Immature natural killer cell (primary cell): ENCODE data around the gene NFKBIZ. TPM values are rescaled to one million over a fixed set of nuclear protein-coding genes. Genes with fewer than 3 reads are reported as not detected.

Experiments
- DNase-seq, 3 donors: peaks; one replicate each; pipeline ENCODE4 v3.0.0; 2022; ENCODE audit warnings: mixed read lengths in 1 of 3
- H3K27ac Mint-ChIP-seq, 6 donors: one replicate each; pipeline ENCODE4 v1.8.0; 2020; ENCODE audit warnings: mixed read lengths in 6 of 6, mild to moderate bottlenecking in 5 of 6, inconsistent platforms in 4 of 6, moderate library complexity in 3 of 6
- H3K27me3 Mint-ChIP-seq, 3 donors: one replicate each; pipeline ENCODE4 v1.8.0; 2020 to 2021; ENCODE audit warnings: low read depth in 3 of 3, mild to moderate bottlenecking in 3 of 3, mixed read lengths in 3 of 3, moderate library complexity in 3 of 3, inconsistent platforms in 1 of 3
- H3K36me3 Mint-ChIP-seq, 3 donors: one replicate each; pipeline ENCODE4 v1.8.0; 2020; ENCODE audit warnings: mixed read lengths in 3 of 3, inconsistent platforms in 2 of 3, mild to moderate bottlenecking in 2 of 3
- H3K4me1 Mint-ChIP-seq, 2 donors: one replicate each; pipeline ENCODE4 v1.8.0; 2020; ENCODE audit warnings: inconsistent platforms in 2 of 2, mild to moderate bottlenecking in 2 of 2, mixed read lengths in 2 of 2, moderate library complexity in 1 of 2
- H3K4me3 Mint-ChIP-seq, 5 donors: one replicate each; pipeline ENCODE4 v1.8.0; 2020; ENCODE audit warnings: mild to moderate bottlenecking in 5 of 5, mixed read lengths in 5 of 5, inconsistent platforms in 3 of 5, moderate library complexity in 3 of 5
- H3K9me3 Mint-ChIP-seq, 6 donors: one replicate each; pipeline ENCODE4 v1.8.0; 2020; ENCODE audit warnings: mild to moderate bottlenecking in 6 of 6, mixed read lengths in 6 of 6, inconsistent platforms in 4 of 6, moderate library complexity in 3 of 6
- polyA plus RNA-seq, 3 donors: library from polyadenylated mRNA; unstranded; fragments of 300-500 nt; fragmentation: Illumina TruSeq; gene quantifications; one replicate each; pipeline ENCODE4 v1.2.3, GENCODE V29; 2021

Gene NFKBIZ
- polyA plus RNA-seq, 3 donors from 2014 or later: 10.5 to 12.1 (median 10.6) TPM

DNA sequence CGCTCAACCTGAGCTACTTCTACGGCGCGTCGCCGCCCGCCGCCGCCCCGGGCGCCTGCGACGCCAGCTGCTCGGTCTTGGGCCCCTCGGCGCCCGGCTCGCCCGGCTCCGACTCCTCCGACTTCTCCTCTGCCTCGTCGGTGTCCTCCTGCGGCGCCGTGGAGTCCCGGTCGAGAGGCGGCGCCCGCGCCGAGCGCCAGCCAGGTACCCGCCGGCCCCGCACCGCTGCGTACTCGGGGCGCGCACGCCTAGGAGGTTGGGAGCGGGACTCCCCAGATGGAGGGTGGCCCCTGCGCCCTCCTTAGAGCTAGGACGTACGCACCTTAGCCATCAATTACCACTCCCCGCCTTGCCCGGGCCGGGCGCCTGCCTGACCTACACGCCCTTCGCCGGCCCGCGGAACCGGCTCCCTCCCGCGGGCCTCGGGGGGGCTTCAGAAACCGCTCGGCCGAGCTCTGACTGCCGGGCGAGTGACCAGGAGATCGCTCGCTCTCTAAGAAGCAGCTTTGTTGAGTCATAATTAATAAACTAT, 466 bp downstream of the NFKBIZ start:
- peaks cover 6 to 17% (median 7%) of the 10 kb centered on the region in 3 donors for H3K27me3 Mint-ChIP-seq
- peaks cover 29 to 38% of the 10 kb centered on the region in 2 donors for H3K4me1 Mint-ChIP-seq
- peak in 2 of 3 donors; percentile 48 to 56 for DNase-seq
- peak overlapping the region; percentile 95 to 99 (median 96) for H3K27ac Mint-ChIP-seq
- peak overlapping the region; percentile 95 to 100 (median 98) for H3K4me3 Mint-ChIP-seq
- no peaks in the 10 kb centered on the region for H3K9me3 Mint-ChIP-seq
- peaks cover 21 to 25% (median 24%) of the 10 kb centered on the region in 3 donors for H3K36me3 Mint-ChIP-seq

GRCh38 chr3:101850246-101851051, 1.1 kb downstream of the NFKBIZ start:
- peaks cover 6 to 19% (median 7%) of the 10 kb centered on the region in 3 donors for H3K27me3 Mint-ChIP-seq
- peak; percentile 69 to 76 (median 71) for DNase-seq
- H3K4me1 Mint-ChIP-seq: peaks cover 29 to 38% of the 10 kb centered on the region in 2 donors
- H3K9me3 Mint-ChIP-seq: no peaks in the 10 kb centered on the region
- H3K36me3 Mint-ChIP-seq: peaks cover 26 to 31% (median 31%) of the 10 kb centered on the region in 3 donors
- H3K27ac Mint-ChIP-seq: peak overlapping the region; percentile 95 to 99 (median 96)
- peak overlapping the region; percentile 95 to 100 (median 98) for H3K4me3 Mint-ChIP-seq

DNA sequence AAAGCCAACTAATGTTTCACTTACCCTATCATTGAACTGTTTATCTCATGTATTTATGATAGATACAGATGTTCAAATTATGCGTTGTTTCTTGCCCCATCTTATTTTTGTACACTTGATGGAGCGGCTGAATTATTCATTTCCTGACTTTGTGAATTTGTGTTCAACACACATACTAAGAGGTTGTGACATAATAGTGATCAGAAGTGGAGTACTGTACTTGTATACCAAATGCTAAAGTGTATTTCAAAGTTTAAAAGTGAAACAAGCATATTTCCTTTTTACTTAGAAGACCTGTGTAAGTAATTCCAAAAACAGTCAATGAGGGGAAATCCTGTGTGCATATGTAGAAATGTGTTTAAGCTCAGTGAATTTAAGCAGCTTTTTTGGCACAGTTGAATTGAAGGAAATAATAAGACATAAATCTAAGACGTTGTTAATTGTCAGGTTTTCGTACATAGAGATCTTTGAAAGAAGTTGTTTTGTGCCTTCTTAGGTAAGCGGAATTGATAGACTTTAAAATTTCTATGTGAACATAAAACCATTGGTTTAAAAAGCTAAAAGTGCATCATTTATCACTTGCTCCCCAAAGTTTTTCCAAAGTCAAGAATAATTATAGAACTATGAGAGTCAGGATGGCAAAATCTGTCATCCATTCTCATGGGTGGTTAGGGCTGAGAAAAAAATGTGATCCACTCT, 1.9 kb downstream of the NFKBIZ start:
- no peaks in the 10 kb centered on the region for H3K9me3 Mint-ChIP-seq
- H3K4me3 Mint-ChIP-seq: peak overlapping the region; percentile 95 to 100 (median 98)
- H3K27ac Mint-ChIP-seq: peak overlapping the region; percentile 95 to 99 (median 96)
- H3K27me3 Mint-ChIP-seq: peaks cover 6 to 19% (median 7%) of the 10 kb centered on the region in 3 donors
- peaks cover 29 to 38% of the 10 kb centered on the region in 2 donors for H3K4me1 Mint-ChIP-seq
- peaks cover 26 to 35% (median 35%) of the 10 kb centered on the region in 3 donors for H3K36me3 Mint-ChIP-seq
- no peak for DNase-seq

DNA sequence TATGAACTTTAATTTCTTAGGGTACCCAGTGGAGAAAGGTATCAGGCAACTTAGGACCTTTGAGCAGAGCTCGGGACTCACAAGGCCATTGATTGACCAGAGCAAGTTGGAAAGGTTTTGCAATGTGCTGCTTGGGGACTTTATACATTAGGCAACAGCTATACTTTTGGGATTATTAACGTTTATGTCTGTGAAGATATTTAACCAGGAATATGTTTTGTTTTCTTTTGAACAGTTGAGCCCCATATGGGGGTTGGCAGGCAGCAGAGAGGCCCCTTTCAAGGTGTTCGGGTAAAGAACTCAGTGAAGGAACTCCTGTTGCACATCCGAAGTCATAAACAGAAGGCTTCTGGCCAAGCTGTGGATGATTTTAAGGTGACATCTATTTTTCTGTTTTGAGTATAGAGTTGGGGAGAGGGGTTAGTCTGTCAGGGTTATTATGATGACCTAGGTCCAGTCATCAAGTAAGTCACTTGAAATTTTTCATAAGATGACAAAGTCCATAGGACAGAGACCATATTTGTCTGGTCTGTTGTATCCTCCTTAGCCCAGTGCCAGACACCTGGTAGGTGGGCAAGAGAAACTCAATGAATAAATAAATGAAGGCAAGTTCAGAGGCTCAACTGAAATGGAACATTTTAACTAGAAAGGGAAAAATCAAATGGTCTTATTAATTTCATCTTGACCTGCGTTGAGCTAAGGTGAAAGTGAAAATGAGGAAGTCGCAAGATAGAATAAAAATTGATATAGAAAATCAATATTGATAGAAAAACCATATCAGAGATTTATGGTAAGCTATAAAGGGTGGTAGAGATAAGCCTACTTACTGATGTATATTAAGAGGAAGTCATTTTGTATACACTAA, 2.8 kb downstream of the NFKBIZ start:
- peaks cover 29 to 43% (median 40%) of the 10 kb centered on the region in 3 donors for H3K36me3 Mint-ChIP-seq
- peak overlapping the region; percentile 95 to 99 (median 96) for H3K27ac Mint-ChIP-seq
- no peak for DNase-seq
- H3K4me1 Mint-ChIP-seq: peaks cover 29 to 38% of the 10 kb centered on the region in 2 donors
- no peaks in the 10 kb centered on the region for H3K9me3 Mint-ChIP-seq
- peak overlapping the region; percentile 95 to 100 (median 98) for H3K4me3 Mint-ChIP-seq
- peaks cover 6 to 19% (median 7%) of the 10 kb centered on the region in 3 donors for H3K27me3 Mint-ChIP-seq

DNA sequence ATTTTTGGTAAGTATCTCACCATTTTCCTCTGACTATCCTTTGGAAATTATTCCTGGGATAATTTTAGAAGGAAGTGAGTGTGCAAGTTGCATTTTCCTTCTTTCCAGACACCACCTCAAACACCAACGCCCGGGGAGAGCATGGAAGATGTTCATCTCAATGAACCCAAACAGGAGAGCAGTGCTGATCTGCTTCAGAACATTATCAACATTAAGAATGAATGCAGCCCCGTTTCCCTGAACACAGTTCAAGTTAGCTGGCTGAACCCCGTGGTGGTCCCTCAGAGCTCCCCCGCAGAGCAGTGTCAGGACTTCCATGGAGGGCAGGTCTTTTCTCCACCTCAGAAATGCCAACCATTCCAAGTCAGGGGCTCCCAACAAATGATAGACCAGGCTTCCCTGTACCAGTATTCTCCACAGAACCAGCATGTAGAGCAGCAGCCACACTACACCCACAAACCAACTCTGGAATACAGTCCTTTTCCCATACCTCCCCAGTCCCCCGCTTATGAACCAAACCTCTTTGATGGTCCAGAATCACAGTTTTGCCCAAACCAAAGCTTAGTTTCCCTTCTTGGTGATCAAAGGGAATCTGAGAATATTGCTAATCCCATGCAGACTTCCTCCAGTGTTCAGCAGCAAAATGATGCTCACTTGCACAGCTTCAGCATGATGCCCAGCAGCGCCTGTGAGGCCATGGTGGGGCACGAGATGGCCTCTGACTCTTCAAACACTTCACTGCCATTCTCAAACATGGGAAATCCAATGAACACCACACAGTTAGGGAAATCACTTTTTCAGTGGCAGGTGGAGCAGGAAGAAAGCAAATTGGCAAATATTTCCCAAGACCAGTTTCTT, 3.9 kb downstream of the NFKBIZ start:
- peaks cover 38 to 53% (median 48%) of the 10 kb centered on the region in 3 donors for H3K36me3 Mint-ChIP-seq
- no peak overlapping the region for H3K4me3 Mint-ChIP-seq
- peaks cover 33 to 38% of the 10 kb centered on the region in 2 donors for H3K4me1 Mint-ChIP-seq
- peaks cover 6 to 19% (median 7%) of the 10 kb centered on the region in 3 donors for H3K27me3 Mint-ChIP-seq
- H3K9me3 Mint-ChIP-seq: no peaks in the 10 kb centered on the region
- DNase-seq: no peak
- peak overlapping the region; percentile 42 to 97 (median 50) for H3K27ac Mint-ChIP-seq

DNA sequence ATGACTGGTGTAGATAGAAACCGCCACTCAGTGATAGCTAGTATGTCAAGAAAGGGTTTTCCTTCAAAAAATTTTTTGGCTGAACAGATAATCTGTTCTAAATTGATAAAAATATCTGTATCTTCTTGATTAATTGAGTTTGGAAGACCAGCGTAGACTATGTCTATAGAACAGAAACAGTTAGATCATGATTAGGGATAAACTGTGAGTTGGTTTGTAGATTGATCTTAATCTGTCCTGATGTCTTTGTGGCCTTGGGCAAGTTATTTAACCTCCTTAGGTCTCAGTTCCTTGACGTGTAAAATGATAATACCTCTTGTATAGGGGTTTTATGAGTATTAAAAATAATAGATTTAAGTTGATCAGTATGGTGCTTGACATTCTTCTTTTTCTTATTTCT, 4.7 kb downstream of the NFKBIZ start:
- Mint-ChIP-seq H3K4me1 (peaks cover 33 to 42% of the 10 kb centered on the region in 2 donors), H3K27ac (peak overlapping the region in 1 of 6 donors; percentile 67), H3K36me3 (peaks cover 40 to 59% (median 54%) of the 10 kb centered on the region in 3 donors), H3K27me3 (peaks cover 6 to 18% (median 7%) of the 10 kb centered on the region in 3 donors), H3K9me3 (no peaks in the 10 kb centered on the region), H3K4me3 (no peak overlapping the region)
- no peak for DNase-seq

DNA sequence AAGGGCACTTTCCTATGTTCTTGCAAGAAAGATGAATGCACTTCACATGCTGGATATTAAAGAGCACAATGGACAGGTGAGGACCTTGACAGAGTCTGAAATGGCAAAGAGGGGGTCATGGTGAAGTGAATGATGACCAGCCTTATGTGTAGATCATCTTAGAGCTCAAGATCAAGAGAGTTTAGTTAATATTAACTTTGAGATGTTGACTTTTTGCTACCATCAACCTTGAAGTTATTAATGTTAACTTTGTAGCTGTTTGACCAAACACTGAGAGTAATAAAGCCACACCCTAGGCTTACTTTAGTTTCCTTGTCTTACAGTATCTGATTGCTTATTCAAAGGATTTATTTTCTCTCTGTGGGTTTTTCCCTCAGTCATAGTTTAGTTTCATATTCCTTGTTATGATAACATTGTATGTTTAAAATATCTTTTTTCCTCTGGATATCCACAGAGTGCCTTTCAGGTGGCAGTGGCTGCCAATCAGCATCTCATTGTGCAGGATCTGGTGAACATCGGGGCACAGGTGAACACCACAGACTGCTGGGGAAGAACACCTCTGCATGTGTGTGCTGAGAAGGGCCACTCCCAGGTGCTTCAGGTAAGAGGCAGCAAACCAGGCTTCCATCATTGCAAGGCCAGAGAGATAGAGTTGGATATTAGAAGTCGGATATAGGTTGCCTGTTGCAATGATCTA, 5.4 kb downstream of the NFKBIZ start:
- Mint-ChIP-seq H3K9me3 (no peaks in the 10 kb centered on the region), H3K4me1 (peaks cover 33 to 45% of the 10 kb centered on the region in 2 donors), H3K36me3 (peaks cover 42 to 66% (median 62%) of the 10 kb centered on the region in 3 donors), H3K4me3 (no peak overlapping the region), H3K27ac (peak overlapping the region in 2 of 6 donors; percentile 28 to 67), H3K27me3 (peaks cover 6 to 18% (median 7%) of the 10 kb centered on the region in 3 donors)
- DNase-seq: no peak

DNA sequence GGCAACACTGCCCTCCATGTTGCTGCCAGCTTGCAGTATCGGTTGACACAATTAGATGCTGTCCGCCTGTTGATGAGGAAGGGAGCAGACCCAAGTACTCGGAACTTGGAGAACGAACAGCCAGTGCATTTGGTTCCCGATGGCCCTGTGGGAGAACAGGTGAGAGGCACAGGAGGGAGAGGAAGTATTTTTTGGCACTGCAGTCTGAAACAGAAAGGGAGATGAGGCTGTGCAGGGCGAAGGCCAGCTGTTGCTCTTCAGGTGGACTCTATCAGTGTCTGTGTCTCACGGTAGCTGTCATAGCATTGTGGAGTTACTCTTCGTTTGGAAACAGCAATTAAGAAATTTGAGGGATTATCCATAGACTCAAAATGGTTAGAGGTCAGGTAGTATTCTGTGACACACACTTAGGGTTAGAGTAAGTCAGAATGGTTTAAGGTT, 8.0 kb downstream of the NFKBIZ start:
- H3K27me3 Mint-ChIP-seq: peaks cover 0 to 6% (median 0%) of the 10 kb centered on the region in 3 donors
- no peak for DNase-seq
- no peaks in the 10 kb centered on the region for H3K9me3 Mint-ChIP-seq
- H3K4me3 Mint-ChIP-seq: peak overlapping the region in 1 of 5 donors; percentile 7
- H3K27ac Mint-ChIP-seq: peak overlapping the region in 4 of 6 donors; percentile 9 to 76 (median 41)
- peaks cover 40 to 77% (median 71%) of the 10 kb centered on the region in 3 donors for H3K36me3 Mint-ChIP-seq
- H3K4me1 Mint-ChIP-seq: peaks cover 9 to 20% of the 10 kb centered on the region in 2 donors

- Mint-ChIP-seq H3K4me3 (no peak overlapping the region), H3K4me1 (peaks cover 4 to 8% of the 10 kb centered on the region in 2 donors), H3K27ac (peak overlapping the region in 2 of 6 donors; percentile 12 to 52), H3K36me3 (peaks cover 28 to 65% (median 59%) of the 10 kb centered on the region in 3 donors), H3K9me3 (no peaks in the 10 kb centered on the region), H3K27me3 (peaks cover 0 to 3% (median 0%) of the 10 kb centered on the region in 3 donors)
- no peak for DNase-seq
These were observed 9.2 kb downstream of the NFKBIZ start for GRCh38 chr3:101858464-101859030.

DNA sequence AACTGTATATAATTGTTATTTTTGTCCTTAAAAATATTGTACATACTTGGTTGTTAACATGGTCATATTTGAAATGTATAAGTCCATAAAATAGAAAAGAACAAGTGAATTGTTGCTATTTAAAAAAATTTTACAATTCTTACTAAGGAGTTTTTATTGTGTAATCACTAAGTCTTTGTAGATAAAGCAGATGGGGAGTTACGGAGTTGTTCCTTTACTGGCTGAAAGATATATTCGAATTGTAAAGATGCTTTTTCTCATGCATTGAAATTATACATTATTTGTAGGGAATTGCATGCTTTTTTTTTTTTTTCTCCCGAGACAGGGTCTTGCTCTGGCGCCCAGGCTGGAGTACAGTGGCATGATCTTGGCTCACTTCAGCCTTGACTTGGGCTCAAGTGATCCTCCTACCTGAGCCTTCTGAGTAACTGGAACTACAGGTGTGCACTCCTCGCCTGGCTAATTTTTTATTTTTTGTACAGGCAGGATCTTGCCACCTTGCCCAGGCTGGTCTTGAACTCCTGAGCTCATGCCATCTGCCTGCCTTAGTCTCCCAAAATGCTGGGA, 10.7 kb downstream of the NFKBIZ start:
- H3K4me3 Mint-ChIP-seq: no peak overlapping the region

DNA sequence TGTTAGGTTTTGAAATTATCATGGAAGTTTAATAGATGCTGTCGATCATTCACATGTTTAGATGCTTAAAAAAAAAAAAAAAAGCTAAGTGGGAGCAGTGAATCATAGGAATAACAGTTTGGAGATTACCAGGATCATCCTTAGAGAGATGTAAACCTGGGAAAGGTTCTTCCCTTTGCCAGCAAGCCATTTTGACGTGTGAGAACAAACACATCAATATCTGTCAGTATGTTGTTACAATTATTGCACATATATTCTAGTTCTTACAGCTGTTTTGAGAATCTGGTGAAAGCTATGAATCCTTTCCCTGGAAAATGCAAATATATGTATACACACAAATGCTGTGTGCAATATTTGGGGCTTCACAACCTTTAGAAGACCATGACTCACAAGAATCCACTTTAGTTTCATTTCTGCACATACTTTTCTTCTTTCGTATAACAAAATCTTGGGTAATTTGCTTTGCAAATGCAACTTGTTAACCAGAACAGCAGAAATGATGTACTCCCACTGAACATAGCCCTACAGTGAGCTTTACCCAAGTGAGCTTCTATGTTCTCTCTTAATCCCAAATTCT, 12.0 kb downstream of the NFKBIZ start:
- Mint-ChIP-seq H3K4me1 (peaks cover 3 to 7% of the 10 kb centered on the region in 2 donors), H3K36me3 (peaks cover 16 to 45% (median 40%) of the 10 kb centered on the region in 3 donors), H3K4me3 (no peak overlapping the region)

More for the DNA sequence above, 10.7 kb downstream of the NFKBIZ start:
- no peak for DNase-seq
- peaks cover 3 to 7% of the 10 kb centered on the region in 2 donors for H3K4me1 Mint-ChIP-seq
- no peak overlapping the region for H3K27ac Mint-ChIP-seq
- H3K27me3 Mint-ChIP-seq: peaks cover 0 to 3% (median 0%) of the 10 kb centered on the region in 3 donors
- H3K9me3 Mint-ChIP-seq: no peaks in the 10 kb centered on the region
- H3K36me3 Mint-ChIP-seq: peaks cover 20 to 54% (median 48%) of the 10 kb centered on the region in 3 donors

More for the DNA sequence above, 12.0 kb downstream of the NFKBIZ start:
- no peak for DNase-seq
- peak overlapping the region in 3 of 6 donors; percentile 15 to 56 (median 35) for H3K27ac Mint-ChIP-seq
- no peaks in the 10 kb centered on the region for H3K9me3 Mint-ChIP-seq
- peaks cover 0 to 1% (median 0%) of the 10 kb centered on the region in 3 donors for H3K27me3 Mint-ChIP-seq
